ENCODE results near the gene ACOT12.

ACOT12 gene

DNA sequence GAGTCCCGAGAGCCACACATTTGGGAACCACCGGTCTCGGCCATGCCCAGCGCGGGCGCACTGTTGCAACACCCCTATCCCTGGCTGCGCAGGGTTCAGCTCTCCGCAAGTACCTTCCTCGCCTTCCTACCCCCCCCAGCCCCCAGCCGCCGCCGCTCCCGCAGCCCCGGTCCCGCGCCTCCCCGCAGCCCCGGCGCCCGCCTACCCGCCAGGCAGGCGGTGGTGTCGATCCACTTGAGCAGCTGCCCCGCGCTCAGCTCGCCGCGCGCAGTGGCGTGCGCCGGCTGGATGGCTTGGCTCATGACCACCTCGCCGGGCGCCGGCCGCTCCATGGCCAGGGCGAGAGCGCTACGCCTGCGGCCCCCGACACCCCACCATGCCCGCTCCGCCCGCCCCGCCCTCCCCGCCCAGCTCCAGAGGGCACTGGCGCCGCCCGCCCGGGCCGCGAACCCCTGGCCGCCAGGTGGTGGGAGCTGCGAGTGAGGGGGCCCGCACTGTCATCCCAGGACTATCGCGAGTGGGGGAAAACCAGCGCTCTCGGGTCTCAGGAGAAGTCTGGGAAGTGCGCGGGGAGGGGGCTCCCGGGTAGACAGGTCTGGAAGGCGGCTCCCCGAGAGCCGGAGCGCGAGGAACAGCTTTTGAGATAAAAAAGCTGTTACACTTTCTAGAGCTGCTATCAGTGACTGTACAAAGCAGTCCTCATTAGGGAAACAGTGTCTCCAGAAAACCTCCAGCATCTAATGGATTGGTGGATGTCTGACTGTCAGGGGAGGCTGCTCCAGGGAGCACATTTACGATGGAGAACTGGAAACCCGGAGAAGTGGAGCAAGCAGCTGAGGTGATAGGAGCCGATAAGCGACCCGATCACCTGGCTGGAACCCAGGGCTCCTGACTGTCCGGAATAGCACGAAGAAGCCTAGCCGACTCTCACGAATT lies at the start of gene ACOT12:
Gene ACOT12 (minus strand): TSS at position 352 of the 936 bp plus-strand sequence. CDS start 20 bp downstream, at position 332.
- Histone ChIP-seq H3K36me3 (ENCODE audit: insufficient read depth, low read length) (no peaks in the 10 kb centered on the region), H3K4me1 (ENCODE audit: insufficient read depth, low read length) (no peaks in the 10 kb centered on the region), H3K9ac (ENCODE audit: low read depth, low read length) (peak within 1 kb of the TSS; percentile 78), H3K9me3 (ENCODE audit: control insufficient read depth, insufficient read depth, low read length) (no peaks in the 10 kb centered on the region)

DNA sequence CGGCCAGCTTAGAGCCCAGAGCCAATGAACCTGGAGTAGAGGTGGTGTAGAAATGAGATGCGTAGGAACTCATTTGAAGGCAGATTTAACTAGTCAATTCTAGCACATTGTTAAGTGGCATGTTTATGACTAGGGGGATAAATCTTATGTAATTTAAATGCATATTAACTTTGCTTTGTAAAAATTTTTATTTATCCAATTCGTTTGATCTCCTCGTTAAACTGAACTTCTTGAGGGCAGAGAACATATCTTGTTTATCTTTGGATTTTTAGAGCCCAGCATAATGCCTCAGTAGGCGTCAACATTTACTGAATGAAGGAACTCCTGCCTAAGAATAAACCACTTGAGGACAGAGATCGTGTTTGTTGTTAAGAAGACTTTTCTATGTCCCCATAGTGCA lies 41.1 kb upstream of the ACOT12 start:
- Histone ChIP-seq H3K36me3 (ENCODE audit: insufficient read depth, low read length) (no peaks in the 10 kb centered on the region), H3K4me1 (ENCODE audit: insufficient read depth, low read length) (no peaks in the 10 kb centered on the region), H3K9ac (ENCODE audit: low read depth, low read length) (no peak overlapping the region), H3K9me3 (ENCODE audit: control insufficient read depth, insufficient read depth, low read length) (no peaks in the 10 kb centered on the region; the same call in 1 of the 2 replicates)

DNA sequence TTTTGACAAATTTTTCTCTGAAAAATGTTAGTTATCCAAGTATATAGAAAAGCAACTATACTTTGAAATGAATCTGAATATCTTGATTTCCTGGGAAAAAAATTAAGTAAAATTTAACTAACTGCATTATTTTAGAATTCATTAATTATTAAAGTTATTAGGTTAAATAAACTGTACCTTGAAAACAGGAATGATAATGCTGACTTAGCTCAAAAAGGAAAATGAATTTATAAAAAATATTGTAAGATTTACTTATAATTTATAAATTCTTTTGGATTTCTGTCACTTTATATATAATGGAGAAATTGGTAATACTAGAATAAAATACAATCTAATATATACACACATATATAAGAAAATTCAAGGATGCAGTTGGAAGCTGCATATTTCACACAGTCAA lies 36.1 kb upstream of the ACOT12 start:
- Histone ChIP-seq H3K9me3 (ENCODE audit: control insufficient read depth, insufficient read depth, low read length) (no peaks in the 10 kb centered on the region; the same call in 1 of the 2 replicates), H3K36me3 (ENCODE audit: insufficient read depth, low read length) (no peaks in the 10 kb centered on the region), H3K4me1 (ENCODE audit: insufficient read depth, low read length) (peaks cover 6% of the 10 kb centered on the region; the same call in 1 of the 2 replicates), H3K9ac (ENCODE audit: low read depth, low read length) (no peak overlapping the region)

- H3K9me3 ChIP-seq (ENCODE audit: control insufficient read depth, insufficient read depth, low read length), result no peaks in the 10 kb centered on the region; the same call in 1 of the 2 replicates
- H3K36me3 ChIP-seq (ENCODE audit: insufficient read depth, low read length), result no peaks in the 10 kb centered on the region
- no peak overlapping the region for H3K9ac ChIP-seq (ENCODE audit: low read depth, low read length)
- H3K4me1 ChIP-seq (ENCODE audit: insufficient read depth, low read length), result peaks cover 6% of the 10 kb centered on the region; the same call in 1 of the 2 replicates
Measured at GRCh38 chr5:81429363-81429762, 35.4 kb upstream of the ACOT12 start.

DNA sequence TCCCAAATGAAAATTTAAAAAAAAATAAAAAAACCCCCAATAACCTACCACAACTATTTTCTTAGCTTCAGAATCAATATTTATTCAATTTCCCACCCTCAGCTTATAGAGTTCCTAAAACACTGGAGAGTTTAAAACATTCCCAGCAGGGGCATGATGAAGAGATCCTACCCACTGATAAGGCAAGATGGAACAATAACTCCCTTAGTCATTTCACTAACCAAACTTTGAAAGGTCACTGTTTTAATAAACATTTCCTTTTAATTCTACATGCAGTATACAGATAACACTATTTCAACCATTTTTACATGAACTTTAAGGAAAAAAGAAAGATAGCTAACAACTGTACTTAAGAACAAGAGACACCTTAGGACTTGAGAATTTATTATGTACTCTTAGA lies 34.9 kb upstream of the ACOT12 start:
- Histone ChIP-seq H3K9ac (ENCODE audit: low read depth, low read length) (no peak overlapping the region), H3K36me3 (ENCODE audit: insufficient read depth, low read length) (no peaks in the 10 kb centered on the region), H3K9me3 (ENCODE audit: control insufficient read depth, insufficient read depth, low read length) (no peaks in the 10 kb centered on the region; the same call in 1 of the 2 replicates), H3K4me1 (ENCODE audit: insufficient read depth, low read length) (peaks cover 6% of the 10 kb centered on the region; the same call in 1 of the 2 replicates)

DNA sequence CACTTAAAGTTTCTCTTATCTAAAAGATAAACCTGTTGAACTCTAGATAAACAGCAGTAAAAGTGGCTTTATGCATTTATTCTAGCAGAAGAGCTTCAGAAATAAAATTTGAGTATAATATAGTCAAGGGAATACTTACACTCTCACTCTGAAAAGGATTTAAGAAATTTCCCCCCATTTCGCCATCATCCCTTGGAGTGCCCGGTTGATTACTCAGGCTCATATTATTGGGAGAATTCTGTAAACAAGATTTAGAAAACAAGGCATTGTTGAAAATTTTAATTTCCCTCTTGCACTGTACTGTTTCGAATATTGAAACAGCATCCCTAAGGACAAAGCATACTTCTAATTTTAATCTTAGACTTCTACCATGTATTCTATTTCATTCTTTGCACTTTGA lies 34.5 kb upstream of the ACOT12 start:
- no peaks in the 10 kb centered on the region for H3K9me3 ChIP-seq (ENCODE audit: control insufficient read depth, insufficient read depth, low read length)
- H3K9ac ChIP-seq (ENCODE audit: low read depth, low read length), result no peak overlapping the region
- peaks cover 6% of the 10 kb centered on the region; the same call in 1 of the 2 replicates for H3K4me1 ChIP-seq (ENCODE audit: insufficient read depth, low read length)
- no peaks in the 10 kb centered on the region for H3K36me3 ChIP-seq (ENCODE audit: insufficient read depth, low read length)

DNA sequence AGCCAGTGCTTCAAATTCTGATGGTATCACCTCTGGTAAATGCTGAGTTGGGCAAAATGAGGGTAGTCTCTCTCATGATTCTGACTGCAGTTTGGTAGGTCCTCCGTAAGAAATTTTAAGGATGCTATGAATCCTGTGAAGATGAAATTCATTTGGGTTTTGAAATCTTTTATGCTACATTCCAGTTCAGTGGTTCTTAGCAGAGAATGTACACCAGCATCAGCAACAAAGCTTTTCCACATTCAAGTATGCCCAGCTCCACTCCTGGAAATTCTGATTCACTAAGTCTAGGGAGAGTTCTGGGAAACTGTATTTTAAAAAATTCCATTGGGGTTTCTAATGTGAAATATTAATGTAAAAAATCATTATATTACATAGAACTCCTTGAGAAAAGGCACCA lies 33.6 kb upstream of the ACOT12 start:
- Histone ChIP-seq H3K4me1 (ENCODE audit: insufficient read depth, low read length) (peaks cover 6% of the 10 kb centered on the region; the same call in 1 of the 2 replicates), H3K9ac (ENCODE audit: low read depth, low read length) (no peak overlapping the region), H3K9me3 (ENCODE audit: control insufficient read depth, insufficient read depth, low read length) (no peaks in the 10 kb centered on the region), H3K36me3 (ENCODE audit: insufficient read depth, low read length) (no peaks in the 10 kb centered on the region)

DNA sequence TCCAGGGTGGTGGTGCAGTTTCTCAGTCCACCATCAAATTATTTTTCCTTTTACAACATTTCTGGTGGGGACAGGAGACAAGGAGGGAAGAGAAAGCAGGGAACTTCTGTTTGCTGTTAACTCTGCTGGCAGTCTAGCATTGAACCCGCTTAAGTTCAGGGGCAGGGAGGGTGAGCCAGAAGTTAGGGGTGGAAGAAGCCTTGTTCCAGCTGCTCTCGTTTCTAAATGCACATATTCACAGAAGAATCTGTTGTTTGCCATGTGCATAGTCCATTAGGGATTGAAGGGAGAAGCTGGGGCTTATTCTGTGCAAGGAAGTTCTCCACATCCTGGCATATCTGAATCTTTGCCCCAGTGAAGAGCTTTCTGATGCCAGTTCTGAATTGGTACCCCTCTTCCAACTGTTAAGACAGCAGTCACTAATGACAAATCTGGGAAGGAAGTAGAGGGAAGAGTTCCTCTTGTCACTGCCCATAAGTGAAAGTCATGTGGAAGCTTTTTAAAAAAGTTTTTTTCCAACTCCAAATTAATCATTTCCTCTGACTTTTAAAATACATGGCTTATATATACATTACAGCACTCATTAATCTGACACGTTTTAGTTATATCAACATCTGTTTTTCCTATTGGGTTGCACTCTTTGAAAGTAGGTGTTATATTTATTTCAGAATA lies 32.6 kb upstream of the ACOT12 start:
- Histone ChIP-seq H3K9ac (ENCODE audit: low read depth, low read length) (no peak overlapping the region), H3K9me3 (ENCODE audit: control insufficient read depth, insufficient read depth, low read length) (no peaks in the 10 kb centered on the region), H3K4me1 (ENCODE audit: insufficient read depth, low read length) (peaks cover 6% of the 10 kb centered on the region; the same call in 1 of the 2 replicates), H3K36me3 (ENCODE audit: insufficient read depth, low read length) (no peaks in the 10 kb centered on the region)

GRCh38 chr5:81425569-81425968 lies 31.6 kb upstream of the ACOT12 start:
- Histone ChIP-seq H3K36me3 (ENCODE audit: insufficient read depth, low read length) (no peaks in the 10 kb centered on the region), H3K9ac (ENCODE audit: low read depth, low read length) (no peak overlapping the region), H3K9me3 (ENCODE audit: control insufficient read depth, insufficient read depth, low read length) (no peaks in the 10 kb centered on the region), H3K4me1 (ENCODE audit: insufficient read depth, low read length) (peaks cover 6% of the 10 kb centered on the region)

DNA sequence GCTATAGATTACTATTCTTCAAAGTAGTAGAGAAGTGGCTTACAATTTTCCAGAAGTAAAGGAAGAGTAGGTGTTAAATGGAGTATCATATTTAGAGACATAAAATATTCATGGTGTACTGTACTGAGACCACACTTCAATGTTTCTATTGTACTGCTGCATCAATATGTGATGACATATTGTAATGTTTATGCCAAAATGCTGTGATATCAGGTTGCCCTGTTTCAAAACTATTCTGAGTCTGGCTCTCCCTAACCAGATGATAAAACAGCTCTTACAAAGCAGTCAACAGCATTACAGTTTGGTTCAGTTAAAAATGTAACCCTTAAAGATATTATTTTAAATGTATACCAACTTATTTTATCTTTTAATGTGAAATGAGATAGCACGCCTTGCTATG lies 30.8 kb upstream of the ACOT12 start:
- Histone ChIP-seq H3K4me1 (ENCODE audit: insufficient read depth, low read length) (peaks cover 6% of the 10 kb centered on the region), H3K9me3 (ENCODE audit: control insufficient read depth, insufficient read depth, low read length) (no peaks in the 10 kb centered on the region), H3K36me3 (ENCODE audit: insufficient read depth, low read length) (no peaks in the 10 kb centered on the region), H3K9ac (ENCODE audit: low read depth, low read length) (no peak overlapping the region)

- peaks cover 6% of the 10 kb centered on the region for H3K4me1 ChIP-seq (ENCODE audit: insufficient read depth, low read length)
- H3K36me3 ChIP-seq (ENCODE audit: insufficient read depth, low read length), result no peaks in the 10 kb centered on the region
- no peak overlapping the region for H3K9ac ChIP-seq (ENCODE audit: low read depth, low read length)
- no peaks in the 10 kb centered on the region for H3K9me3 ChIP-seq (ENCODE audit: control insufficient read depth, insufficient read depth, low read length)
Measured at GRCh38 chr5:81422671-81423070, 28.7 kb upstream of the ACOT12 start.

- Histone ChIP-seq H3K36me3 (ENCODE audit: insufficient read depth, low read length) (no peaks in the 10 kb centered on the region), H3K9me3 (ENCODE audit: control insufficient read depth, insufficient read depth, low read length) (no peaks in the 10 kb centered on the region), H3K4me1 (ENCODE audit: insufficient read depth, low read length) (no peaks in the 10 kb centered on the region; the same call in 1 of the 2 replicates), H3K9ac (ENCODE audit: low read depth, low read length) (no peak overlapping the region)
Measured at GRCh38 chr5:81420039-81420667, 26.2 kb upstream of the ACOT12 start.

- no peaks in the 10 kb centered on the region; the same call in 1 of the 2 replicates for H3K4me1 ChIP-seq (ENCODE audit: insufficient read depth, low read length)
Measured at GRCh38 chr5:81418606-81419005, 24.7 kb upstream of the ACOT12 start.

DNA sequence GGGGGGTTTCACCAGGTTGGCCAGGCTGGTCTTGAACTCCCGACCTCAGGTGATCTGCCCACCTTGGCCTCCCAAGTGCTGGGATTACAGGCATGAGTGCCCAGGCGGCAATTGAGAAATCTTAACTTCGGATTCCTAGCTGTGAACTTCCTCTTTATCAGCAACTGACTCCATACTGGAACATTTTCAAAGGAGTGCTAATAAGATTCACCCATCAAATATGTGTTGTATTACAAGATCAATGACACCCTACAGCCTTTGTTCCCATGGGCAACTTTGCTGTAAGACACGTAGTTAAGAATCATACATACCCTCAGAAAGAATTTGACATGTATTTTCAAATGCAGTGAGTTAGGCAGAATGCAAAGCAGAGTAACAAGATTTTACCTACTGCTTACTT lies 23.1 kb upstream of the ACOT12 start:
- Histone ChIP-seq H3K36me3 (ENCODE audit: insufficient read depth, low read length) (no peaks in the 10 kb centered on the region), H3K4me1 (ENCODE audit: insufficient read depth, low read length) (no peaks in the 10 kb centered on the region; the same call in 1 of the 2 replicates), H3K9ac (ENCODE audit: low read depth, low read length) (no peak overlapping the region), H3K9me3 (ENCODE audit: control insufficient read depth, insufficient read depth, low read length) (no peaks in the 10 kb centered on the region)

More at GRCh38 chr5:81418606-81419005, 24.7 kb upstream of the ACOT12 start:
- Histone ChIP-seq H3K9me3 (ENCODE audit: control insufficient read depth, insufficient read depth, low read length) (no peaks in the 10 kb centered on the region), H3K9ac (ENCODE audit: low read depth, low read length) (no peak overlapping the region), H3K36me3 (ENCODE audit: insufficient read depth, low read length) (no peaks in the 10 kb centered on the region)
